Duodenal mucosa (tissue), 2 donors: Measurements from ENCODE around the gene CCPG1.

Source experiments
- H3K27ac ChIP-seq: one replicate; pipeline ENCODE4 v1.7.0; 2013; ENCODE audit warnings: low read depth, low read length
- H3K27me3 ChIP-seq, 2 donors: one replicate each; pipeline ENCODE4 v1.7.0; 2013; ENCODE audit warnings: low read length in 2 of 2, control low read depth in 1 of 2; ENCODE audit not compliant: insufficient read depth in 2 of 2, control insufficient read depth in 1 of 2
- H3K36me3 ChIP-seq, 2 donors: one replicate each; pipeline ENCODE4 v1.7.0; 2013; ENCODE audit warnings: low read length in 2 of 2, control low read depth in 1 of 2; ENCODE audit not compliant: insufficient read depth in 2 of 2, control insufficient read depth in 1 of 2
- H3K4me1 ChIP-seq, 2 donors: one replicate each; pipeline ENCODE4 v1.7.0; 2013; ENCODE audit warnings: low read length in 2 of 2, control low read depth in 1 of 2; ENCODE audit not compliant: insufficient read depth in 2 of 2, control insufficient read depth in 1 of 2
- H3K4me3 ChIP-seq, 2 donors: one replicate each; pipeline ENCODE4 v1.7.0; 2013; ENCODE audit warnings: low read length in 2 of 2, low read depth in 1 of 2
- H3K9ac ChIP-seq, 2 donors: one replicate each; pipeline ENCODE4 v1.7.0; 2013; ENCODE audit warnings: low read length in 2 of 2, low read depth in 1 of 2
- H3K9me3 ChIP-seq, 2 donors: one replicate each; pipeline ENCODE4 v1.7.0; 2013; ENCODE audit warnings: low read length in 2 of 2, control low read depth in 1 of 2; ENCODE audit not compliant: control insufficient read depth in 1 of 2

Gene CCPG1

GRCh38 chr15:55334371-55334770 is 73.8 kb downstream of the CCPG1 start:
- no peaks in the 10 kb centered on the region for H3K27me3 ChIP-seq
- no peak overlapping the region for H3K27ac ChIP-seq
- H3K4me1 ChIP-seq: no peaks in the 10 kb centered on the region
- H3K4me3 ChIP-seq: no peak overlapping the region
- no peak overlapping the region for H3K9ac ChIP-seq
- H3K9me3 ChIP-seq: no peaks in the 10 kb centered on the region
- peaks cover 11 to 41% of the 10 kb centered on the region in 2 donors for H3K36me3 ChIP-seq

GRCh38 chr15:55327387-55327786 is 80.8 kb downstream of the CCPG1 start:
- Histone ChIP-seq H3K36me3 (peaks cover 8 to 16% of the 10 kb centered on the region in 2 donors), H3K27ac (no peak overlapping the region), H3K9ac (no peak overlapping the region), H3K4me1 (no peaks in the 10 kb centered on the region), H3K27me3 (no peaks in the 10 kb centered on the region), H3K9me3 (no peaks in the 10 kb centered on the region), H3K4me3 (no peak overlapping the region)

GRCh38 chr15:55322467-55322866 is 85.7 kb downstream of the CCPG1 start:
- Histone ChIP-seq H3K4me3 (no peak overlapping the region), H3K4me1 (peaks cover 4 to 16% of the 10 kb centered on the region in 2 donors), H3K36me3 (no peaks in the 10 kb centered on the region), H3K9ac (no peak overlapping the region), H3K27me3 (no peaks in the 10 kb centered on the region), H3K9me3 (no peaks in the 10 kb centered on the region), H3K27ac (no peak overlapping the region)

GRCh38 chr15:55320963-55321362 is 87.2 kb downstream of the CCPG1 start:
- Histone ChIP-seq H3K36me3 (no peaks in the 10 kb centered on the region), H3K9ac (no peak overlapping the region), H3K27me3 (no peaks in the 10 kb centered on the region), H3K4me1 (peaks cover 4 to 18% of the 10 kb centered on the region in 2 donors), H3K4me3 (no peak overlapping the region), H3K9me3 (no peaks in the 10 kb centered on the region), H3K27ac (no peak overlapping the region)

GRCh38 chr15:55320238-55320550 is 88.0 kb downstream of the CCPG1 start:
- H3K9ac ChIP-seq: peak overlapping the region in 1 of 2 donors; percentile 47
- H3K9me3 ChIP-seq: no peaks in the 10 kb centered on the region
- H3K27ac ChIP-seq: no peak overlapping the region
- H3K4me1 ChIP-seq: peaks cover 4 to 18% of the 10 kb centered on the region in 2 donors
- no peaks in the 10 kb centered on the region for H3K36me3 ChIP-seq
- H3K27me3 ChIP-seq: no peaks in the 10 kb centered on the region
- H3K4me3 ChIP-seq: peak overlapping the region; percentile 31 to 99

GRCh38 chr15:55319537-55320237 is 88.5 kb downstream of the CCPG1 start:
- Histone ChIP-seq H3K27me3 (no peaks in the 10 kb centered on the region), H3K27ac (no peak overlapping the region), H3K4me3 (peak overlapping the region; percentile 93 to 99), H3K9ac (peak overlapping the region; percentile 91 to 97), H3K4me1 (peaks cover 4 to 18% of the 10 kb centered on the region in 2 donors), H3K9me3 (no peaks in the 10 kb centered on the region), H3K36me3 (no peaks in the 10 kb centered on the region)

- peak within 1 kb of the TSS; percentile 93 to 99 for H3K4me3 ChIP-seq
- H3K27me3 ChIP-seq: no peaks in the 10 kb centered on the region
- H3K36me3 ChIP-seq: no peaks in the 10 kb centered on the region
- peak within 1 kb of the TSS; percentile 80 for H3K27ac ChIP-seq
- H3K4me1 ChIP-seq: peaks cover 4 to 18% of the 10 kb centered on the region in 2 donors
- H3K9me3 ChIP-seq: no peaks in the 10 kb centered on the region
- H3K9ac ChIP-seq: peak within 1 kb of the TSS; percentile 91 to 97
Observed at GRCh38 chr15:55318588-55319494, 89.3 kb downstream of the CCPG1 start, which contains the start of the genes PIGB and PIGBOS1. Gene PIGB (plus strand): TSS chr15:55319222. CDS start chr15:55319251, 29 bp downstream. Gene PIGBOS1 (minus strand): TSS chr15:55319123. CDS start chr15:55317792, 1,331 bp downstream.
